Measurements from ENCODE around the gene DNAAF2. TPM values are rescaled to one million over a fixed set of nuclear protein-coding genes. Genes with fewer than 3 reads are reported as not detected.

DNAAF2 gene
- total RNA-seq, 6 experiments from 2014 or later: 5.8 to 8.7 (median 6.2) TPM

DNA sequence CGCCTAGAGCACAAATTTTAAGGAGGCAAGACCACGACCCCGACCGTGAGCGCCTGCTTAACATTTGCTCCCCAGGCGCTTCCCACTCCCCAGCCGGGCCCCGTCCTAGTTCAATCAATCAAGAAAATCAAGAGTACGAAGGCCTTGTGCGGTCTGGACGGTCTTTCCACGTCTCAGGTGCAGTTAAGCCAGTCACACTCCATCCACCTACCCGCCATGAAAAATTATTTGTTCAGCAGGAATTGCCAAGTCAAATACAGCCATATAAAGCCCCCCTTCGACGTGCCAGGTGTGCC lies 36.9 kb downstream of the DNAAF2 start:
- DNase-seq: no peak
- Mint-ChIP-seq H3K9me3 (no peaks in the 10 kb centered on the region), H3K36me3 (ENCODE audit: low read depth) (no peaks in the 10 kb centered on the region; the same call in 1 of the 2 replicates), H3K4me3 (peak overlapping the region; percentile 97), H3K27me3 (ENCODE audit: insufficient read depth) (no peaks in the 10 kb centered on the region; the same call in 1 of the 2 replicates), H3K27ac (peak overlapping the region; percentile 95), H3K4me1 (ENCODE audit: low read depth) (peaks cover 52% of the 10 kb centered on the region)
- TF ChIP-seq, protein P1, sequence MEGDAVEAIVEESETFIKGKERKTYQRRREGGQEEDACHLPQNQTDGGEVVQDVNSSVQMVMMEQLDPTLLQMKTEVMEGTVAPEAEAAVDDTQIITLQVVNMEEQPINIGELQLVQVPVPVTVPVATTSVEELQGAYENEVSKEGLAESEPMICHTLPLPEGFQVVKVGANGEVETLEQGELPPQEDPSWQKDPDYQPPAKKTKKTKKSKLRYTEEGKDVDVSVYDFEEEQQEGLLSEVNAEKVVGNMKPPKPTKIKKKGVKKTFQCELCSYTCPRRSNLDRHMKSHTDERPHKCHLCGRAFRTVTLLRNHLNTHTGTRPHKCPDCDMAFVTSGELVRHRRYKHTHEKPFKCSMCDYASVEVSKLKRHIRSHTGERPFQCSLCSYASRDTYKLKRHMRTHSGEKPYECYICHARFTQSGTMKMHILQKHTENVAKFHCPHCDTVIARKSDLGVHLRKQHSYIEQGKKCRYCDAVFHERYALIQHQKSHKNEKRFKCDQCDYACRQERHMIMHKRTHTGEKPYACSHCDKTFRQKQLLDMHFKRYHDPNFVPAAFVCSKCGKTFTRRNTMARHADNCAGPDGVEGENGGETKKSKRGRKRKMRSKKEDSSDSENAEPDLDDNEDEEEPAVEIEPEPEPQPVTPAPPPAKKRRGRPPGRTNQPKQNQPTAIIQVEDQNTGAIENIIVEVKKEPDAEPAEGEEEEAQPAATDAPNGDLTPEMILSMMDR (IDR thresholded peaks at IDR 0.05): no peak

DNA sequence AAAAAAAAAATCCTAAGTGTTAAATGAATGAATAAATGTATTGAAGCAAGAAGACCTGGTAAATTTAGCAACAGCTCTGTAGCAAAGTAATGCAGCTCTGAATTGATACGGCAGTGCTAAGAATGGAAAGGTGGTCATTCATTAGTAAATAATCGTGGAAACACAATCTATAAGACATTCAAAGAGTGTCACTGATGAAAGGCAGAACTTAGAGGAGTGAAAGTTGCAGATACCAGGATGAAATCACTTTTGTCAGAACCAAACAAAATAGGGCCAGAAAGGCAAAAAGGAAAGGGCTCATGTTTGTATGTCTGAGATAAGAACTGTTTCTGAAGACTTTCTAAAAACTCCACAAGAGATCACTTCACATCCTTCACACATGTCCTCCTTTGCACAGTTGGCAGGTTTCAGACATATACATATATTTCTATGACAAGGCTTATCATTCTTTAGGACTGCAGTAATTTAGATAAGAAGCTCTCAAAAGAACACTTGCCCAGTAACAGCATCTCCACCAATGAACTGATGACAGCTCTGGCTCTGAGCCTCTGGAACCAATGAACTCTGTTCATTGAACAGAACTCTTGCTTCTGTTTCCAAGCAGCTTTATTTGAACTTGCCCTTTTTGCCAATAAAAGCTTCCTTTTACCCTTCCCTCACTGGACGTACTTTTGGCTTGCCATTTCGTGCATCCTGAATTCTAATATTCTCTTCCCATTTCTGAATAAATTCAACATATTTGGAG lies 40.5 kb downstream of the DNAAF2 start:
- TF ChIP-seq, protein P1 (IDR thresholded peaks at IDR 0.05): no peak
- 0 out of 2 replicates have a peak overlapping the region, but pooled peaks have one; percentile 15 for H3K4me3 Mint-ChIP-seq
- peak; percentile 46 for DNase-seq
- peaks cover 42% of the 10 kb centered on the region for H3K4me1 Mint-ChIP-seq (ENCODE audit: low read depth)
- no peaks in the 10 kb centered on the region for H3K9me3 Mint-ChIP-seq
- H3K36me3 Mint-ChIP-seq (ENCODE audit: low read depth): no peaks in the 10 kb centered on the region
- peak overlapping the region; percentile 29; the same call in 1 of the 2 replicates for H3K27ac Mint-ChIP-seq
- H3K27me3 Mint-ChIP-seq (ENCODE audit: insufficient read depth): no peaks in the 10 kb centered on the region; the same call in 1 of the 2 replicates

DNA sequence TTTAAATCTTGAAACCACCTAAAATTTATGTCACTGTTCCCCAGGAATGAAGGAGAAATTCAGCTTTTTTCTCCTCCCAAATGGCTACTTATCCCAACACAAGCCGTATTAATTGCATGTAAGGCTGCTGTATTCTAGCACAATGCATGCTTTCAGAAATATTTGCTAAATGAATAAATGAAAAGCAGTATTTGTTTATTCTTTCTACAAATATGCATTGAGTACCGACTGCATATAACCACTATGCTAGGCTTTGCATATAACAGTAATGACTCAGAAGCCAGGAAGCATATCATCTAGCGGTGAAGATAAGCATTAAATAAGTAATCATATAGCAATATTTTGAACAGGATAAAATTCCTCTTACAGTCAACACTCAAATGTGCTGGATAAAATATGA lies 42.0 kb downstream of the DNAAF2 start:
- TF ChIP-seq, protein P1 (IDR thresholded peaks at IDR 0.05): no peak
- H3K4me3 Mint-ChIP-seq: peak overlapping the region; percentile 67
- H3K9me3 Mint-ChIP-seq: no peaks in the 10 kb centered on the region
- no peaks in the 10 kb centered on the region; the same call in 1 of the 2 replicates for H3K27me3 Mint-ChIP-seq (ENCODE audit: insufficient read depth)
- H3K4me1 Mint-ChIP-seq (ENCODE audit: low read depth): peaks cover 42% of the 10 kb centered on the region
- no peaks in the 10 kb centered on the region for H3K36me3 Mint-ChIP-seq (ENCODE audit: low read depth)
- peak overlapping the region; percentile 56; the same call in 1 of the 2 replicates for H3K27ac Mint-ChIP-seq
- peak; percentile 37 for DNase-seq

DNA sequence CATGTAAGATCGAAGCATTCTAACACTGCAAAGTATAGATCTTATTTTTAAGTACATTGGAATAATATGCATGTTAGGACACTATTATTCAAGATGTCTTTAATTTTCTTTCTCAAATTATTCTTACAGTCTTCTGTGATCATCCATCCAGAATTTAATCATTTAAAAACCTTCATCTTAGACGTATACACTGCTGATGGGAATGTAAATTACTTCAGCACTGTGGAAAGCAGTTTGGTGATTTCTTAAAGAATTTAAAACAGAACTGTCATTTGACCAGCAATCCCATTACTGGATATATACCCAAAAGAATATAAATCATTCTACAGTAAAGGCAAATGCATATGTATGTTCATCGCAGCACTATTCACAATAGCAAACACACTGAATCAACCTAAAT lies 45.7 kb downstream of the DNAAF2 start:
- no peak for DNase-seq
- H3K4me1 Mint-ChIP-seq (ENCODE audit: low read depth): peaks cover 31% of the 10 kb centered on the region
- H3K27me3 Mint-ChIP-seq (ENCODE audit: insufficient read depth): peaks cover 11% of the 10 kb centered on the region
- TF ChIP-seq, protein P1 (IDR thresholded peaks at IDR 0.05): no peak
- H3K36me3 Mint-ChIP-seq (ENCODE audit: low read depth): peaks cover 19% of the 10 kb centered on the region
- H3K27ac Mint-ChIP-seq: no peak overlapping the region
- peaks cover 17% of the 10 kb centered on the region for H3K9me3 Mint-ChIP-seq
- H3K4me3 Mint-ChIP-seq: no peak overlapping the region

DNA sequence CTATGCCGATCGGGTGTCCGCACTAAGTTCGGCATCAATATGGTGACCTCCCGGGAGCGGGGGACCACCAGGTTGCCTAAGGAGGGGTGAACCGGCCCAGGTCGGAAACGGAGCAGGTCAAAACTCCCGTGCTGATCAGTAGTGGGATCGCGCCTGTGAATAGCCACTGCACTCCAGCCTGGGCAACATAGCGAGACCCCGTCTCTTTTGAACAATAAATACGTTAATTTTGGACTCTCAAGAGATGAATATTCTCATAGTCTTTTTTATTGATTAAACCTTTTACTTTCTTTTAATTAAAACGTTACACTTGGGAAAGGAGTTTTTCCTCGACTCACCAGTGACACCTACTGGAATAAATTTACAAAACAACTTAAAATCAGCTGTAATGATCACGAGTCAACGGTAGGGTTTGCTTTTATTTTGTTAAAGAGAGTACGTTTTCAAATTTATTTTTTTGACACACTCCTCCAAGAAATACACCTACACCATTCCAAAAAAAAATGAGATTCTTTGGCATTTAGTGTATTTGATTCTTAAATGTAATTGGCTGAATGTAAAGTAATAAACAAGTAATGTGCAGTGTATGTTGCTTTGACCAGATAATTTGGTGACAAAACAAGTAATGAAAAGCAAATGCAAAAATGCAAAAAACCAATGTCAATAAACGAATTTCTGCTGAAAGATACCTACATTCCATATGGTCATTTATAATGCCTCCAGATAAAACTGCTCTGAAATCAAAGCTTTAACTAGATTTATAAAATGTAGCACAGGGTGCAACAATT lies 48.2 kb downstream of the DNAAF2 start:
- Mint-ChIP-seq H3K27ac (peak overlapping the region; percentile 97), H3K4me3 (peak overlapping the region; percentile 93), H3K4me1 (ENCODE audit: low read depth) (peaks cover 39% of the 10 kb centered on the region), H3K27me3 (ENCODE audit: insufficient read depth) (peaks cover 16% of the 10 kb centered on the region), H3K9me3 (peaks cover 17% of the 10 kb centered on the region), H3K36me3 (ENCODE audit: low read depth) (peaks cover 43% of the 10 kb centered on the region)
- TF ChIP-seq, protein P1 (IDR thresholded peaks at IDR 0.05): peak; percentile 93
- peak; percentile 86 for DNase-seq

Measured in HFFc6 (cell line).